Caco-2 (cell line): ENCODE results near the gene HIBCH. TPM values are rescaled to one million over a fixed set of nuclear protein-coding genes. Genes with fewer than 3 reads are reported as not detected.
A peak's percentile ranks its signal among the peaks of the same experiment; 100 is the strongest.
"Not testable (repeated sequence)": the region's sequence is repeated elsewhere in the genome, so short reads cannot be mapped to it uniquely, and the experiment has no call there.

Experiments
- BruUV-seq: library from RNA; stranded (reverse); fragments of 400-500 nt; replicated peaks from 2 replicates; lab custom pipeline; 2021; lab: Mats Ljungman, UMichigan
- CTCF ChIA-PET: fragments of 300-600 bp; sonication (Branson Sonifier 250); formaldehyde crosslinking; loops from one replicate; lab custom pipeline; 2022; ENCODE audit warnings: antibody characterized with exemption; lab: Charles Lee
- POLR2A ChIA-PET: fragments of 300-600 bp; sonication (Branson Sonifier 250); formaldehyde crosslinking; loops from one replicate; lab custom pipeline; 2022; ENCODE audit warnings: antibody characterized with exemption; lab: Charles Lee
- DNase-seq, 2 experiments: peaks; one replicate each; pipeline versions ENCODE4 v3.0.0 to v3.0.0-alpha.2; 2020 to 2022
- H3K27me3 ChIP-seq: replicated peaks from 2 replicates; pipeline ENCODE4 v1.6.0; 2011; ENCODE audit warnings: low read length; ENCODE audit not compliant: control insufficient read depth, insufficient read depth
- H3K36me3 ChIP-seq: 2 replicates; pipeline ENCODE4 v1.5.1; 2011; ENCODE audit warnings: low read length; ENCODE audit not compliant: control insufficient read depth, insufficient read depth
- H3K4me1 ChIP-seq: fragments of 250-450 bp; sonication (Bioruptor Pico); 2 replicates; pipeline ENCODE4 v1.5.1; 2020; ENCODE audit warnings: mild to moderate bottlenecking
- H3K4me3 ChIP-seq: 2 replicates; pipeline ENCODE4 v1.5.1; 2011; ENCODE audit warnings: low read depth, mild to moderate bottlenecking, control low read depth, low read length
- H3K9me3 ChIP-seq: fragments of 250-450 bp; sonication (Bioruptor Pico); 2 replicates; pipeline ENCODE4 v1.5.1; 2020; ENCODE audit warnings: mild to moderate bottlenecking, moderate library complexity
- H3K27ac Mint-ChIP-seq: one replicate; pipeline ENCODE4 v1.8.0; 2022; ENCODE audit warnings: mixed read lengths; ENCODE audit not compliant: unreplicated experiment
- H3K27me3 Mint-ChIP-seq: one replicate; pipeline ENCODE4 v1.8.0; 2022; ENCODE audit warnings: mixed read lengths; ENCODE audit not compliant: insufficient read depth, unreplicated experiment
- H3K36me3 Mint-ChIP-seq: one replicate; pipeline ENCODE4 v1.8.0; 2022; ENCODE audit warnings: mild to moderate bottlenecking, mixed read lengths; ENCODE audit not compliant: insufficient read depth, unreplicated experiment
- H3K4me1 Mint-ChIP-seq: one replicate; pipeline ENCODE4 v1.8.0; 2022; ENCODE audit warnings: low read depth, mixed read lengths; ENCODE audit not compliant: unreplicated experiment
- H3K4me3 Mint-ChIP-seq: one replicate; pipeline ENCODE4 v1.8.0; 2022; ENCODE audit warnings: mild to moderate bottlenecking, moderate library complexity, mixed read lengths; ENCODE audit not compliant: unreplicated experiment
- H3K9me3 Mint-ChIP-seq: one replicate; pipeline ENCODE4 v1.8.0; 2022; ENCODE audit warnings: mixed read lengths; ENCODE audit not compliant: unreplicated experiment
- intact Hi-C: fragments of 100-400 bp; cut with micrococcal nuclease; formaldehyde crosslinking; loops from one replicate; pipeline ENCODE4 v1.10.0; 2022; ENCODE audit not compliant: unreplicated experiment
- total RNA-seq: library from RNA; stranded (reverse); gene quantifications from 2 replicates; pipeline ENCODE4 v1.2.3, GENCODE V29; 2022
- TF ChIP-seq, protein P1 (sequence below), 2 experiments: fragments of 200-600 bp in 1 of 2; IDR thresholded peaks; 1 replicate in 1 of 2; 2 replicates in 1 of 2; pipeline versions ENCODE4 v1.5.1 to v1.8.0; 2011 to 2022; ENCODE audit warnings: antibody characterized with exemption in 1 of 2, control low read depth in 1 of 2, inconsistent platforms in 1 of 2, low read depth in 1 of 2, low read length in 1 of 2, mild to moderate bottlenecking in 1 of 2, moderate library complexity in 1 of 2; ENCODE audit not compliant: insufficient read depth in 1 of 2, severe bottlenecking in 1 of 2, unreplicated experiment in 1 of 2

The HIBCH gene
- total RNA-seq, 1 experiment from 2014 or later, result 34.4 TPM

- Histone ChIP-seq H3K9me3 (no peaks in the 10 kb centered on the region; the same call in 1 of the 2 replicates), H3K27me3 (no peaks in the 10 kb centered on the region), H3K4me1 (peaks cover 20% of the 10 kb centered on the region), H3K36me3 (0 out of 2 replicates have a peak, but pooled peaks cover 1% of the 10 kb centered on the region), H3K4me3 (no peak overlapping the region)
- H3K4me1 Mint-ChIP-seq, result peaks cover 29% of the 10 kb centered on the region
- no peak for DNase-seq
- no TSS peak for BruUV-seq
- H3K27ac Mint-ChIP-seq, result no peak overlapping the region
- no peak overlapping the region for H3K4me3 Mint-ChIP-seq
- intact Hi-C loops, result no loop called here
- H3K36me3 Mint-ChIP-seq, result peaks cover 31% of the 10 kb centered on the region
- H3K27me3 Mint-ChIP-seq, result no peaks in the 10 kb centered on the region
- TF ChIP-seq, protein P1, sequence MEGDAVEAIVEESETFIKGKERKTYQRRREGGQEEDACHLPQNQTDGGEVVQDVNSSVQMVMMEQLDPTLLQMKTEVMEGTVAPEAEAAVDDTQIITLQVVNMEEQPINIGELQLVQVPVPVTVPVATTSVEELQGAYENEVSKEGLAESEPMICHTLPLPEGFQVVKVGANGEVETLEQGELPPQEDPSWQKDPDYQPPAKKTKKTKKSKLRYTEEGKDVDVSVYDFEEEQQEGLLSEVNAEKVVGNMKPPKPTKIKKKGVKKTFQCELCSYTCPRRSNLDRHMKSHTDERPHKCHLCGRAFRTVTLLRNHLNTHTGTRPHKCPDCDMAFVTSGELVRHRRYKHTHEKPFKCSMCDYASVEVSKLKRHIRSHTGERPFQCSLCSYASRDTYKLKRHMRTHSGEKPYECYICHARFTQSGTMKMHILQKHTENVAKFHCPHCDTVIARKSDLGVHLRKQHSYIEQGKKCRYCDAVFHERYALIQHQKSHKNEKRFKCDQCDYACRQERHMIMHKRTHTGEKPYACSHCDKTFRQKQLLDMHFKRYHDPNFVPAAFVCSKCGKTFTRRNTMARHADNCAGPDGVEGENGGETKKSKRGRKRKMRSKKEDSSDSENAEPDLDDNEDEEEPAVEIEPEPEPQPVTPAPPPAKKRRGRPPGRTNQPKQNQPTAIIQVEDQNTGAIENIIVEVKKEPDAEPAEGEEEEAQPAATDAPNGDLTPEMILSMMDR (IDR thresholded peaks at IDR 0.05; ENCODE audit: insufficient read depth in 1 of 2, low read depth in 1 of 2, low read length in 1 of 2, severe bottlenecking in 1 of 2, unreplicated experiment in 1 of 2), result no peak
- ChIA-PET CTCF (interaction anchor here (0.5 kb wide), 1 partner anchor 197 kb away, joined by 3 read pairs; no protein-coding TSS in a partner anchor), POLR2A (no interaction called here)
- H3K9me3 Mint-ChIP-seq, result peaks cover 14% of the 10 kb centered on the region
These were observed 35.8 kb downstream of the HIBCH start for GRCh38 chr2:190283783-190284182.

DNA sequence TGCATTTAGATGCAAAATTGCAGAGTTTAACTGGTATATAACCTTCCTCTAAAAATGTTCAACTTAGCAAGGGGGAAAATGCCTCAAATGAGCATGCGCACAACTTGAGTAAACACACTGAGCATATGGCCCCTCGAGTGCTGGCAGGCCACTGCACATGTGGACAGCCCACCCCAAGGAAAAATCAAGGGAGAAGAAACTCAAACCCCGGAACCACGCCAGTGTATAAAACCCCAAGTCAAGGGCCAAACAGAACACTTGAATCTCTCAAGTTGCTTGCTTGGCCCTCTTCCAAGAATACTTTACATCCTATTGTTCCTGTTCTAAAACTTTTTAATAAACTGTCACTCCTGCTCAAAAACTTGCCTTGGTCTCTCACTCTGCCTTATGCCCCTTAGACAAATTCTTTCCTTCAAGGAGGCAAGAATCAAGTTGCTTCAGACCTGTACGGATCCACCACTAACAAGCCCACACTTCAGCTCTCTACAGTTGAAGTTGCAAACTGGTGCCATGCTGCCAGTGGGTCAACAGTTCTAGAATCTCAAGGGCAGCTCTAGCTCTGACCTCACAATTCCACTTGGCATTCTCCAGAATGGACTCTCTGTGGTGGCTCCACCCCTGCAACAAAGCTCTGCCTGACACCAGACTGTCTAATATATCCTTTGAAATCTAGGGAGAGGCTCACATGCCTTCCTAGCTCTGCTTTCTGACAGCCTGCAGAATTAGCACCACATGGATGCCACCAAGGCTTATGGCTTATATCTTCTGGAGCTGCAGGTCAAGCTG, 38.9 kb downstream of the HIBCH start:
- TF ChIP-seq, protein P1 (IDR thresholded peaks at IDR 0.05; ENCODE audit: insufficient read depth in 1 of 2, low read depth in 1 of 2, low read length in 1 of 2, severe bottlenecking in 1 of 2, unreplicated experiment in 1 of 2), result no peak
- H3K4me1 ChIP-seq, result peaks cover 27% of the 10 kb centered on the region
- POLR2A ChIA-PET, result no interaction called here
- no TSS peak for BruUV-seq
- intact Hi-C loops, result no loop called here
- peaks cover 12% of the 10 kb centered on the region for H3K9me3 ChIP-seq
- H3K4me3 Mint-ChIP-seq, result no peak overlapping the region
- no peak overlapping the region for H3K4me3 ChIP-seq
- peaks cover 35% of the 10 kb centered on the region for H3K36me3 Mint-ChIP-seq
- H3K9me3 Mint-ChIP-seq, result peaks cover 14% of the 10 kb centered on the region
- DNase-seq, result no peak
- no peaks in the 10 kb centered on the region for H3K27me3 Mint-ChIP-seq
- H3K27ac Mint-ChIP-seq, result peak overlapping the region; percentile 80
- 0 out of 2 replicates have a peak, but pooled peaks cover 1% of the 10 kb centered on the region for H3K36me3 ChIP-seq
- peaks cover 28% of the 10 kb centered on the region for H3K4me1 Mint-ChIP-seq
- CTCF ChIA-PET, result interaction anchor here (0.6 kb wide), 1 partner anchor 26 kb away, joined by 3 read pairs; no protein-coding TSS in a partner anchor
- H3K27me3 ChIP-seq, result no peaks in the 10 kb centered on the region

GRCh38 chr2:190279256-190280134, 40.1 kb downstream of the HIBCH start:
- TSS peak; percentile 53 for BruUV-seq
- H3K4me3 ChIP-seq, H3K27me3 Mint-ChIP-seq, H3K27me3 ChIP-seq, H3K36me3 ChIP-seq: not testable (repeated sequence)
- Mint-ChIP-seq H3K36me3 (peaks cover 35% of the 10 kb centered on the region), H3K4me3 (peak overlapping the region; percentile 15), H3K27ac (peak overlapping the region; percentile 58), H3K9me3 (peaks cover 14% of the 10 kb centered on the region), H3K4me1 (peaks cover 22% of the 10 kb centered on the region)
- Histone ChIP-seq H3K4me1 (peaks cover 27% of the 10 kb centered on the region), H3K9me3 (peaks cover 12% of the 10 kb centered on the region)
- POLR2A ChIA-PET, result interaction anchor here (0.6 to 0.8 kb wide), 2 partner anchors 72 to 392 kb away, joined by 4 to 10 read pairs; no protein-coding TSS in a partner anchor
- intact Hi-C loops, result loop anchor here (1.0 to 5.0 kb wide), 2 partner anchors 40 to 77 kb away; partner anchors contain the start of gene HIBCH
- DNase-seq, result peak; percentile 25 to 38
- CTCF ChIA-PET, result interaction anchor here (0.7 kb wide), 1 partner anchor 700 kb away, joined by 3 read pairs; no protein-coding TSS in a partner anchor
